Neural progenitor cell (in vitro differentiated cells): ENCODE results near the gene PKNOX2.

Experiments used
- EZH2 ChIP-seq: fragments of 200-600 bp; sonication (generic); IDR thresholded peaks from 2 replicates; pipeline ENCODE4 v1.6.1; 2017; ENCODE audit warnings: antibody characterized with exemption, mild to moderate bottlenecking, moderate library complexity
- EZH2phosphoT487 ChIP-seq: fragments of 200-600 bp; sonication (generic); IDR thresholded peaks from 2 replicates; pipeline ENCODE4 v1.6.1; 2017; ENCODE audit warnings: antibody characterized with exemption
- TF ChIP-seq, protein P1 (sequence below): fragments of 200-600 bp; sonication (generic); IDR thresholded peaks from 2 replicates; pipeline ENCODE4 v1.5.1; 2017; ENCODE audit warnings: antibody characterized with exemption, mild to moderate bottlenecking

DNA sequence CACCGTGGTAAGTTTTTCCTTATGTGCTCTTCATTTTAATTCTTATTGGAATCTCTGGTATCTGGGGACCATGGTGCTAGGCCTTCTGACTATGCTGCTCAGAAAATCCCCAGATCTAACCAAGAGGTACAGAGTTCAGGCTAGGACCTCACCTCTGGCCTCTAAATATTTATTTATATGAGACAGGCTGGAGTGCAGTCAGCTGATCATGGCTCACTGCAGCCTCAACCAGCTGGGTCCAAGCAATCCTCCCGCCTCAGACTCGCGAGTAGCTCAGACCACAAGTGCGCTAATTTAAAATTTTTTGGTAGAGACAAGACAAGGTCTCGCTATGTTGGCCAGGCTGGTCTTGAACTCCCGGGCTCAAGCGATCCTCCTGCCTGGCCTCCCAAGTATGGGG is 38.4 kb downstream of the PKNOX2 start:
- TF ChIP-seq, protein P1, sequence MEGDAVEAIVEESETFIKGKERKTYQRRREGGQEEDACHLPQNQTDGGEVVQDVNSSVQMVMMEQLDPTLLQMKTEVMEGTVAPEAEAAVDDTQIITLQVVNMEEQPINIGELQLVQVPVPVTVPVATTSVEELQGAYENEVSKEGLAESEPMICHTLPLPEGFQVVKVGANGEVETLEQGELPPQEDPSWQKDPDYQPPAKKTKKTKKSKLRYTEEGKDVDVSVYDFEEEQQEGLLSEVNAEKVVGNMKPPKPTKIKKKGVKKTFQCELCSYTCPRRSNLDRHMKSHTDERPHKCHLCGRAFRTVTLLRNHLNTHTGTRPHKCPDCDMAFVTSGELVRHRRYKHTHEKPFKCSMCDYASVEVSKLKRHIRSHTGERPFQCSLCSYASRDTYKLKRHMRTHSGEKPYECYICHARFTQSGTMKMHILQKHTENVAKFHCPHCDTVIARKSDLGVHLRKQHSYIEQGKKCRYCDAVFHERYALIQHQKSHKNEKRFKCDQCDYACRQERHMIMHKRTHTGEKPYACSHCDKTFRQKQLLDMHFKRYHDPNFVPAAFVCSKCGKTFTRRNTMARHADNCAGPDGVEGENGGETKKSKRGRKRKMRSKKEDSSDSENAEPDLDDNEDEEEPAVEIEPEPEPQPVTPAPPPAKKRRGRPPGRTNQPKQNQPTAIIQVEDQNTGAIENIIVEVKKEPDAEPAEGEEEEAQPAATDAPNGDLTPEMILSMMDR, result no peak
- TF ChIP-seq EZH2, result no peak
- no peak for TF ChIP-seq EZH2phosphoT487
